K562 (cell line): Measurements from ENCODE around the gene ARID3C.

Source experiments
- CREM ChIP-seq: IDR thresholded peaks from 2 replicates; pipeline ENCODE4 v1.6.1; 2014; ENCODE audit warnings: antibody characterized with exemption, low read depth
- FOXK2 ChIP-seq, 2 experiments: fragments of 450-650 bp; IDR thresholded peaks in 1 of 2; conservative IDR thresholded peaks in 1 of 2; 2 replicates each; pipeline ENCODE4 v1.6.1; 2016; ENCODE audit warnings: low read depth in 2 of 2, mild to moderate bottlenecking in 1 of 2
- MAX ChIP-seq: sonication (generic); formaldehyde crosslinking; IDR thresholded peaks from 2 replicates; pipeline ENCODE4 v1.9.0; 2022; ENCODE audit warnings: mild to moderate bottlenecking, missing genetic modification reagents
- NCOA4 ChIP-seq: fragments of 450-650 bp; IDR thresholded peaks from 2 replicates; pipeline ENCODE4 v1.6.1; 2018; ENCODE audit warnings: mild to moderate bottlenecking; ENCODE audit not compliant: partially characterized antibody
- RAD51 ChIP-seq: fragments of 450-650 bp; IDR thresholded peaks from 2 replicates; pipeline ENCODE4 v1.7.1; 2016; ENCODE audit warnings: low read depth, mild to moderate bottlenecking, borderline replicate concordance
- RBM25 ChIP-seq: fragments of 200-400 bp; formaldehyde crosslinking; IDR thresholded peaks from 2 replicates; pipeline ENCODE4 v1.6.1; 2018; ENCODE audit warnings: low read length, low read depth, moderate library complexity; ENCODE audit not compliant: severe bottlenecking
- RCOR1 ChIP-seq, 2 experiments: IDR thresholded peaks; 2 replicates each; pipeline ENCODE4 v1.6.1; 2012; ENCODE audit warnings: low read depth in 2 of 2, low read length in 2 of 2, borderline replicate concordance in 1 of 2, improper control_type of control experiment in 1 of 2
- TF ChIP-seq, protein P1 (sequence below): sonication (generic); formaldehyde crosslinking; IDR thresholded peaks from 2 replicates; pipeline ENCODE4 v1.8.1; 2023; ENCODE audit warnings: mild to moderate bottlenecking, missing genetic modification reagents

- no peak for TF ChIP-seq RAD51
- TF ChIP-seq NCOA4: no peak
- no peak for TF ChIP-seq MAX (CRISPR knock-in tag)
- no peak for TF ChIP-seq RBM25
- TF ChIP-seq, protein P1, sequence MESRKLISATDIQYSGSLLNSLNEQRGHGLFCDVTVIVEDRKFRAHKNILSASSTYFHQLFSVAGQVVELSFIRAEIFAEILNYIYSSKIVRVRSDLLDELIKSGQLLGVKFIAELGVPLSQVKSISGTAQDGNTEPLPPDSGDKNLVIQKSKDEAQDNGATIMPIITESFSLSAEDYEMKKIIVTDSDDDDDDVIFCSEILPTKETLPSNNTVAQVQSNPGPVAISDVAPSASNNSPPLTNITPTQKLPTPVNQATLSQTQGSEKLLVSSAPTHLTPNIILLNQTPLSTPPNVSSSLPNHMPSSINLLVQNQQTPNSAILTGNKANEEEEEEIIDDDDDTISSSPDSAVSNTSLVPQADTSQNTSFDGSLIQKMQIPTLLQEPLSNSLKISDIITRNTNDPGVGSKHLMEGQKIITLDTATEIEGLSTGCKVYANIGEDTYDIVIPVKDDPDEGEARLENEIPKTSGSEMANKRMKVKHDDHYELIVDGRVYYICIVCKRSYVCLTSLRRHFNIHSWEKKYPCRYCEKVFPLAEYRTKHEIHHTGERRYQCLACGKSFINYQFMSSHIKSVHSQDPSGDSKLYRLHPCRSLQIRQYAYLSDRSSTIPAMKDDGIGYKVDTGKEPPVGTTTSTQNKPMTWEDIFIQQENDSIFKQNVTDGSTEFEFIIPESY (CRISPR knock-in tag): no peak
- no peak for TF ChIP-seq RCOR1 (IDR thresholded peaks at IDR 0.05; ENCODE audit: borderline replicate concordance in 1 of 2, low read depth in 2 of 2, low read length in 2 of 2)
- TF ChIP-seq CREM: no peak
- no peak for TF ChIP-seq FOXK2 (conservative IDR thresholded peaks at IDR 0.05 in 1 of 2, IDR thresholded peaks at IDR 0.05 in 1 of 2; ENCODE audit: low read depth in 2 of 2)
These were observed 16.0 kb upstream of the ARID3C start for GRCh38 chr9:34644766-34645314.
